Cortex of kidney (tissue), 1 donor: ENCODE measurements around the gene PTGIR.

ENCODE experiments used
- DNase-seq: peaks from one replicate; lab custom pipeline; 2025; lab: John Stamatoyannopoulos, UW

The PTGIR gene

GRCh38 chr19:46600384-46601317, 24.2 kb downstream of the PTGIR start:
- DNase-seq: no peak

GRCh38 chr19:46599716-46600373, 25.0 kb downstream of the PTGIR start:
- DNase-seq: no peak

- DNase-seq: no peak
Measured at GRCh38 chr19:46598372-46598917, 26.4 kb downstream of the PTGIR start.

GRCh38 chr19:46596008-46596407, 28.9 kb downstream of the PTGIR start:
- DNase-seq: no peak

GRCh38 chr19:46591870-46592269, 33.0 kb downstream of the PTGIR start:
- DNase-seq: no peak

GRCh38 chr19:46591254-46591653, 33.6 kb downstream of the PTGIR start:
- DNase-seq: no peak

- no peak for DNase-seq
Measured at GRCh38 chr19:46587861-46588260, 37.0 kb downstream of the PTGIR start.

GRCh38 chr19:46586294-46586693, 38.6 kb downstream of the PTGIR start:
- DNase-seq: no peak

GRCh38 chr19:46585539-46585938, 39.4 kb downstream of the PTGIR start:
- DNase-seq: no peak

GRCh38 chr19:46580247-46580646, 44.6 kb downstream of the PTGIR start:
- no peak for DNase-seq

GRCh38 chr19:46579361-46579879, 45.5 kb downstream of the PTGIR start:
- DNase-seq: no peak

GRCh38 chr19:46578450-46578849, 46.4 kb downstream of the PTGIR start:
- no peak for DNase-seq

- DNase-seq: no peak
Measured at GRCh38 chr19:46574533-46574932, 50.4 kb downstream of the PTGIR start.

- DNase-seq: no peak
Measured at GRCh38 chr19:46573679-46574498, 51.0 kb downstream of the PTGIR start.

GRCh38 chr19:46571495-46571894, 53.4 kb downstream of the PTGIR start:
- no peak for DNase-seq
